Amniotic epithelial cell (primary cell): ENCODE measurements around the gene CISD1.
A peak's percentile ranks its signal among the peaks of the same experiment; 100 is the strongest.

Experiments
- DNase-seq: peaks from one replicate; pipeline ENCODE4 v3.0.0-alpha.2; 2010; ENCODE audit warnings: low read depth

The CISD1 gene

DNA sequence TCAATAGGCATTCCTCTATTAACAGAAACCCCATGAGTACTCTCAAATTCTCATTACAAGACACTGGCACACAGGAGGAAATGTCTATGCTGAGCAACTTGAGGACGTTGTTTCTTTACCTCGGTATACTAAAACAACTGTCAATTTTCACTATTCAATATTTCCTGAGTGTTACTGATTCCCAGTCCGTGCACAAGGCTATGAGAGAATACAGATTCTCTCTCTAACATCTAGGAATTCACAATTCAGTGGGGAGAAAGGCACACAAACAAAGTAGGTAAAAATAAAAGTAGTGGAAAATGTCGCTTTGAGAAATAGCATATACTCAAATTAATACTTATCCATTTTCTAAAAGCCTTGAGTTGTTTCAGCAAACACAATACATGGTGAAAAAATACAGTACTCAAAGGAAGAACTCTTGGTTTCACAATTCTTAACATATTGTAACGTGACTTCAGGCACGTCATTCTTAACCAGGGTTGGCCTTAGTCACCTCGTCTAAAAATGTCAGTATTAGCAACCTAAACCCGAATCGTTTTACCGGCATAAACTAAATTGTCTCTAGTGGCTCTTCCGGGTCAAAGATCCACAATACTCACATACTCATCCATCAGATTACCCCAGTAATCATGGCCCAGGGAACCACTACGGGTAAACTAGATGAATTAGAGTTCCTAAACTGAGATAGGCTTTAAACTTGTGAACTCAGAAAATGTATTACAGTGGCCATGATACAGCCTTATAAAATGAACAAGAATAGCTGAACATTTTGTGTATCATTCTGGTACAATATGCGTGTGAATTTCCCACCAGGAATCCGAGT lies 2.7 kb upstream of the CISD1 start:
- DNase-seq, result peak; percentile 68

DNA sequence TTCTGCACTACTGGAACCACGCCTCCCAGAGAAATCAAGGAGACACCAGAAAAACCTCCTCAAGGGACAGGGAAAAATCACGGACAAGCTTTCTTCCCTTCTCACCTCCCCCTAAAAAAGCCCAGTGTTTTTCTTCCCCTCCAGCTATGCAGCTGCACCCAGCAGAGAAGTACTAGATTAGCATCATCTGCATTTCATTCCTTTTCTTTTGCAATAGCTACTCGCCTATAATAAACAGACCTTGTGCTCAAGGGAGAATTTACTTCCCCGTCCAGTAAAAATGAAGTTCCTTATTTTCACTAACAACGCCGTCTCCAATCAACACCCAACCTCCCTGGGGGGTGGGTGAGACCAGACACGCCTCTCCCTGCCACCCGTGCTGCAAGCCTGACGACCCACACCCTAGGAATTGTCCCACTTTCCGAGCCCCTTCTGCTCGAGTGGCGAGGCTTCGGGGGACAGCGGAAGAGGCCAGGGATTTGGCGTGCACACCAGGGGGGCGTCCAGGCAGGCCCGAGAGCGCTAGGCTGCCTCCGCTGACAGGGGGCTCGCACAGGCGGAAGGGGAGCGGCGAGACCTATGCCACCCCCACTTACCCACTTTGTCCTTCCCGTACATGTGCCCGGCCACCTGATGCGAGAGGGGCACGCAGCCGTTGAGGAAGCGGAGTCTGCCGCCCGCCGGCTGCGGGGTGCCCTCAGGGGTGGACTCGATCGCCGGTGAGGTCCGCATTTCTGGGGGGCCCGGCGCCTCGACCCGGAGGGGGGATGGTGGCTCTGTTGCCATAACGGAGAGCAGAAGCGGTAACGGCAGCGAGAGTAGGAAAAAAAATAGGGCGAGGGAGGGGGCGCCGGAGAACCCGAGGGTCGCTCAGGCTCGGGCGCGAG lies 1.9 kb upstream of the CISD1 start:
- peak; percentile 80 for DNase-seq

DNA sequence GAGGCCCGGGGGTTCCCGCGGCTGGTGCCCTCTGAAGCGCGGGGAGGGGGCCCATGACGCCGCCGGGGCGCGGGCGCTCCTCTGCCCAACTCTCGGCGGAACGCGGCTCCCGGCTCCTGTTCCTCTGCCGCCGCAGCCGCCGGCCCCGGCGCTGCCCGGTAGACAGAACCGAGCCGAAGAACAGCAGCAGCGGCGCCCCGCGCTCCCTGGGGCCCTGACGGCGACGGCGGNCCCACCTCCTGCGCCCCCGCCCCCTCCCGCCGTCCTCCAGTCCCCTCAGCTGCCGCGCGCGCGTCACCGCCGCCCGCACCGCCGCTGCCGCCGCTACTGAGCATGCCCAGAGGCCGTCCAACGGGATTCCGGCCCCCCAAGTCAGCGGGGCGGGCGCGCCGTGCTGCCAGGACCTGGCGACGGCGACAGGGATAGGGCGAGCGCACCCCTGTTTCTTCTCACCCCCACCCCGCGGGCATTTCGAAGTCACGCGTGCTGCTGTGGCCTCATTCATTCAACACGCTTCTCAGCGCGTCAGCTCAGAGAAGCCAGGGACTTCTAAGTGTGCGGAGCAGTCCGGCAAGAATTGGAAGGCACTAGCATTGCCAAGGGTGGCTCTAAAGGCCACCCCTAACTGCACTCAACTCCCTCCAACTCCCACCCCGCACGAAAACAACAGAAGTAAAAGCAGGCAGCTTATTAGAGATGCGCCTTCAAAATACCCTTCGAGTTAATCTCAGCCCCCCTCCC lies 1.1 kb upstream of the CISD1 start, which contains the start of gene IPMK:
Gene IPMK, minus strand, starts transcription at position 182 of the 741 bp plus-strand sequence. CDS start 283 bp downstream, outside the sequence.
- DNase-seq, result peak; percentile 70

DNA sequence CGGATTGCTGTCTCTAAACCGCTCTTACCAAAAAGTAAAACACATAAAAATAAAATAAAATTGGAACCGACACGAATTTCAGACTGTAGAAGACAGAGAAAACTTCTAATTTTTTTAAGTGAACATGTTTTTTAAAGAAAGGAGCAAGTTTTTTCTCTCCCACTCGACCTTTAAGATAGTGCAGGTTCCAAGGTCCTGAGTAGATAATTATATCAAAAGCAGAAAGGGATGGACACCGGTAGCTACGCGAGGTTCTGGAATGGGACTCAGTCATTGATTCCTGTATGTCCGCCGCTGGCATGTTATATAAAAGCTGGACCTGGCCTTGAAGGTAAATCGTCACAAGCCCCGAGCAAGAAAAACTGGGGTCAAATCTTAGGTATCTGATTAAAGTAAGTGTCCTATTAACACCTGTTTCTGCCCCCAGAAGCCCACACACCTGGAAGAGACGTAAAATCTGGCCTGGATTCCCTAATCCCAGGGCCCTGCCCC lies 462 bp upstream of the CISD1 start:
- no peak for DNase-seq

DNA sequence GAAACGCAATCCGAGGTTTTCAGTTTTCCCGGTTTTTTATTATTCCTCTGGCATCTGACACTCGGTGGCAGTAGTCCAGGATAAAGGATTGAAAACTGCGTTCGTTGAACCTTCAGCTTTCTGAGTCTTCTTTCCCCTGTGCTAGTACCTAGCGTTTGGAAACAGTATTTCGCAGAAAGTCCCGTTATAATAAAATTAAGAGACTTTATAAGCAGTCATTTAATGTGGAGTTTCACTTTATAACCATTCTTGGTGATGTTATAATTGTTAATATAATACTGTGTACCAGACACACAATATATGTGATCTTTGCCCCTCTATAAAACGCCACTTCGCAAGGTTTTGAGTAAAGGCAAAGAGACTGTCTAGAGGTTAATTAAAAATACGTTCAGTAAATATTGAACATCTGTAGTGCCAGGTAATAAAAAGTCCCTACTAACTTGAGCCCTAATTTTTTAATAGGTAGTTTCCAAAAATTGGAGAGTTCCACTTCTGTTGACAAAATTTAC lies 874 bp downstream of the CISD1 start:
- DNase-seq, result no peak

DNA sequence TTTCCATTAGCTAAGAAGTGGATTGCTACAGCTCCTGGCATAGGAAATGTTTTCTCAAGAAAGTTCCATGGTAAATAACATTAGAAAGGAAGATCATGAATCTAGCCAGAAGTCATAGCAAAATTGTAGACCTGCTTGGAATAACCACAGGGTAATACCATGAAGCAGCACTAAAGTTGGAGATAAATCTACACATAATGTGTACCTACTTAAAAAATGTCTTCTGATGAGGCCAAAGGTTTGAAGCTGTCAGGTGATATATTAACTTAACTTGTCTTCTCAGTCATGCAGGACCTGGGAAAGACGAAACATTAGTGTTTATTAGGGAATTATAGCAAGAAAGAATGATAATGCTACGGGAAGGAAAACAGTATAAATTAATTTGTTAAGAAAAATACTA lies 6.3 kb downstream of the CISD1 start:
- no peak for DNase-seq

DNA sequence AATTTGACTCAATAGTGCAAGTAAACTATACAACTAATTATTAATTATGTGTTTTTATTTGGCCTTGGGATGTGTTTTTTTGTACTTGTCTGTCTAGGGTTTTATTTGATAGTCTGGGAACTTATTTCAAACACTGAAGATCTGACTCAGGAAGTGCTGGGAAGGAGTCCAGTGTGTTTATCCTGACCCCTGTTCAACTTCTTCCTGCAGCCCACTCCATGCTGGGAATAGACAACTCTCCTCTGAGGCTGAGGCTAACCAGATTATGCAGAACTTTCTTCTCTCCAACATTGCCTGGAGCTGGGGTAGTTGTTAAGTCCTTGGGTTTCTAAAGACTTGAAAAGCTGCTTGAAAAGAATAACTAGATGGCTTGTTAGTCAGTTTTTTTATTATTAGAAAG lies 6.9 kb downstream of the CISD1 start:
- peak; percentile 42 for DNase-seq

DNA sequence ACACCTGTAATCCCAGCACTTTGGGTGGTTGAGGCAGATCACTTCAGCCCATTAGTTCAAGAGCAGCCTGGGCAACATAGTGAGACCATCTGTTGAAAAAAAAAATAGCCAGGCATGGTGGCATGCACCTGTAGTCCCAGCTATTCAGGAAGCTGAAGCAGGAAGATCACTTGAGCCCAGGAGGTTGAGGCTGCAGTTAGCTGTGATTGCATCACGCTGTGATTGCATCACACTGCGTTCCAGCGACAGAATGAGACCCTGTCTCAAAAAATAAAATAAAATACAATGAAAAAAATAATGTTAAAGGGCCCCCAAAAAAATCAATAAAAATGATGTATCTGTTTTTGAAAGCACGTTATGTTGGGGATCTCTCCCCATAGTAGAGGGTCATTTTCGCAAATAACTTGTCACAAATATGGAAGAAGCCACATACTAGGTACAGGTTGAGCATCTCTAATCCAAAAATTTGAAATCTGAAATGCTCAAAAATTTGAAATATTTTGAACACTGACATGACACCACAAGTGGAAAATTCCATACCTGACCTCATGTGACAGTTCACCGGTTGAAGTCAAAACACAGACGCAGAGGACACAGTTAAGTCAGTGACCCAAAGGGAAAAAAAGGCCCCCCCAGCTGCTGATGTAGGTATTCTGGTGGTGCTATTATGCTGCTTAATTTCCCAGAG lies 9.5 kb downstream of the CISD1 start:
- DNase-seq, result no peak

DNA sequence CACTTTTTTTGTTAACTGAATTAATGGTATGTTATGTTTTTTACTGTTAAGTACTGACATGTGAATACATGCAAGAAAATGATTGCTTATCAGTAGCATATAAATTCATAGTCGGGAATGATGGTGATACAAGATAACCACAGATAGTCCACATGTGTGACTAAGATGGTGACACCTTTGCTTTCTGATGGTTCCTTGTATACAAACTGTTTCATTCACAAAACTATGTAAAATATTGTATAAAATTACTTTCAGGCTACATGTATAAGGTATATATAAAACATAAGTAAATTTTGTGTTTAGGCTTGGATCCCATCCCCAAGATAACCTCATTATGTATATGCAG lies 10.0 kb downstream of the CISD1 start:
- DNase-seq, result no peak

DNA sequence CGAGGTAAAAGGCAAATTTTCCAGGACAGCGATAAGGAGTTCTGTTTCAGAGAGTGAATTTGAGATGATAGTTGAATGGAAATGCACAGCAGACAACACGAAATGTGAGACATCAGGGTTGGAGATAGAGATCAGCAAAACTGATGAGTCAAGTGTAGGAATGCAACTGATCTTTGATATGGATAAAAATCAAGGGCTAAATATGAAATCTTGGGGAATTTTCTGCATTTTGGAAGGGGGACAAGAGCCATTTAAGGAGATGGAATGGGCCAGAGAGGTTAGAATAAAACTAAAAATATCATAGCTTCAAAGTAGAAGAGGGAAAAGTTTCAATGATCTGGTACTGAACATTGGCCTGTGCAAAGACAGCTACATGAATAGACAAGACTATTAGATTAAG lies 11.5 kb downstream of the CISD1 start:
- no peak for DNase-seq

DNA sequence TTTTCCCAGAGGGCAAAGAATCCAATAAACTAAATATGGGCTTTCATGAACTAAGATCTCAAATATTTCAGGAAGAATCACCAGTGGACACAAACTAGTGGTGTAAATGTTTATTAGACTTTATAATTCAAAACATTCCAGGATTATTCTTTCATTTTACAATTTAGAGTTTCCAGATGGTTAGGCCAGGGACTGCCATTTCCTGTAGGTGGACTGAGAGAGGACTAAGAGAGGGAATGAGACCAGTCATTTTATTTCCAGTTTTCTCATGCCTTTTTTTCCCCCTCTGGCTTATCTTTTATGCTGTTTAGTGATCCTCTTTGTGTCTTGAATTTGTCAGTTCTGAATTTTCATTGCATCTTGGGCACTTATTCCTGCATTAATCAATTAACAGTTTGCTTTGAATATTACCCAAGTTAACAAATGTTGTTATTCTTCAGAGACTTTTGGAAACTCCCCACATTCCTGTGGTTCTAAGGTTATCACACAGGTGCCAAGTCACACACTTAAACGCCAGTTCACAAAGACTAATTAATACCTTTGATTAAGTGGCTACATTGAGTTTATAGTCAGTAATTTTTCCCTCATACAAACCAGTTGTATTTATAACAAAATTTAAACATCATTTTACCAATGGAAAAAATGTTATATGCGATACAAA lies 12.3 kb downstream of the CISD1 start:
- no peak for DNase-seq

DNA sequence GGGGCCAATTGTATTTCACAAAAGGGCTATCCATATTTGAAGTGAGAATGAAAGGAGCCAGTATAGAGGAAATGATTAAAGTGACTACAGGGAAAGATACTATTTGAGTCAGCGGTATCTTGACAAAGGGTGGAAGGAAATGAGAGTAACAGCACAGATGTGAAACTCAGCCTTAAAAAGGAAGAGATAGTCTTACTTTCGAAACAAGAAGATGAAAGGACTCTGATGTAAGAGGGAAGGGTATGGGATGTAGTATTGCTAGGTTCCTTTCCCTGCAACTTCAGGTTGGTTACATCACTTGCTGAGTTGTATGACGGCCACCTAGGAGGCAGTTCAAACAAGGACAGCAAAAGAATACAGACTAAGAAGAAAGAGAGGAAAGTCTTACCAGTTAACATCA lies 13.7 kb downstream of the CISD1 start:
- DNase-seq, result no peak

DNA sequence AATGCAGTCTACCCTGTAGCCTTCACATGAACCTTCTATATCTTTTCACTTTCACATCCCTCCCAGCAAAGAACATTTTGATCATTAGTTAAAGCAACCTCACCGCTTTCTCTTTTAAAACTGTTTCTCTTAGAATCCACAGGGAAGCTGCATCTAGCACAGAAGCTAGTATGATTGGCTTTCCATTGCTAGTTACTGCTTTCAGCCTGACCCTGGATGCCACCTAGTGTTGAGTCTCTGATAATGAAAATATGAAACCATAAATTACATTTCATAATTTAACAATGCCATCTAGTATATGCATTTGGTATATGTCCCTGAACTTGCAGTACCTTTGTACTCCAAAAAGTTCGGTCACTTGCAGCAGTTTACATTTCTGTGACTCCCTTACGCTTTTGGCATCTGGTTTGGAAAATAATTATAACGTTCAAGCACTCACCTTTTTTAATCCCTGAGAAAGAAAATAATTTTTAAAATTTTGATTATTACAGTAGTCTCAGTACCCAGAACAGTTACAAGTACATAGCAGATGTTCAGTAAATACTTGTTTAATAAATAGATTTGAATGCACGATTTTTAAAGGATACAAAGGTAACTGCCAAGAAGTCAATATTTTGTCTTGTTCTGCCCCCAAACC lies 22.7 kb downstream of the CISD1 start:
- peak; percentile 65 for DNase-seq

DNA sequence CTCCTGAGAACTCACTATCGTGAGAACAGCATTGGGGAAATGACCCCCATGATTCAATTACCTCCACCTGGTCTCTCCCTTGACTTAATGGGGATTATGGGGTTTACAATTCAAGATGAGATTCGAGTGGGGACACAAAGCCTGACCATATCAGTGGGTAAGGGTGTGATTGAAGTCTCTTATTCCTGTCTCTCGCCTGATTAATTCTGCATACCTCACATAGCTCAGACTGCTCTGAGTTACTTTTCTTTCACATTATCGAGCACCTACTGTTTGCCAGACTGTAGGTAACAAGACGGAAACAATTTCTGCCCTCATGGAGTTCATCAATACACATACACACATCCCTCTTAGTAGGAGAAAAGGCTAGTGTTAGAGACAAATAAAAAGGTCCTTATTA lies 25.0 kb downstream of the CISD1 start:
- DNase-seq, result no peak

DNA sequence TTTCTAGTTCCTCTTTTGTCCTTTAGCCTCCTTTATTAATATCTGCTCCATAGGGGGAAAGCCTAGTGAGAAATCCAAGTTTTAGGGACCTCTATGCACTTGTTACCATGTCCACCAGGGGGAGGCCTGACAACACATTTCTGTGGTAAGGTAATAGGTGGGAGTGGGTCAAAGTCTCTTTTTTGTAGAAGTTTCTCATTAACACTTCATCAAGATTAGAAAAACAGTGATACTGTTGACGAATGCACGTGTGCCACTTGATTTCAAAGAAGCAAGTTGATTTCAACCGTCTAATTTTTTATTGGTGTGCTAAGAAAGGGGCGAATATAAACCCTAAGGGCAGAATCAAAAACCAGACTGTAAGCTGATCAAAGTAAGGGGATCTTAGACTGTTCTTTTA lies 30.6 kb downstream of the CISD1 start:
- peak; percentile 50 for DNase-seq

DNA sequence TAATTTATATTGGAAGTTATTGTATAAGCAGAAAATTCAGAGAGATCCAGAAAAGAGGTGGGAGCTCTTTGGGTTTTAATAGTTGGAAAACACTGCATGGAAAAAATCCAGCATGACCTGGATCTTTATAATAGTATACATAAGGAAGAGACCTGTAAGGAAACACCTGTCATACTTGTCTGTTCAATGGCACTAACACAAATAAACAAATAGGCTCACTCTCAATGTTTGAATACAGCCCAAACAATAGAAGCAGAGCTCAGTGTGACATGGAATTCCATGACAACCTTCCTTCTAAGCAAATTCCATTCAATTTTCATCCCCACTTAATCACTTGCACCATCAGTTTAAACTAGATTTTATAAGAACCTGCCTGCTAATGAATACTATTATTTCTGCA lies 31.7 kb downstream of the CISD1 start:
- no peak for DNase-seq

DNA sequence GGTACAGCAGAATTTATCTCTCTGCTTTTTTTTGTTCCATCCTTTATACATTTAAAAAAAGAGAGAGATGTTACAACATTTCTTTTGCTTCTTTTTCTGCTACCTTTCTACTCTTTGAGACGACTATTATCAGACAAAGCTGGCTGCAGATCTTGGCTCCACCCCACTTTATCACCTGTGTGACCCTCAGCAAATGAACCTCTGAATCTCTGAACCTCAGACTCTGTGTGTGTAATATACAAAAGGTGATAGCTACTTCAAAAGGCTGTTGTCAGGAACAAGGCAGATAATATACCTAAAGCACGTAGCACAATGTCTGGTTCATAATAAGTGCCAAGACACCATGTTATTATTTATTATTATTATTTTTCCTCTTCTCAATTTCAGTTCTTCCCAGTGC lies 33.3 kb downstream of the CISD1 start:
- no peak for DNase-seq

DNA sequence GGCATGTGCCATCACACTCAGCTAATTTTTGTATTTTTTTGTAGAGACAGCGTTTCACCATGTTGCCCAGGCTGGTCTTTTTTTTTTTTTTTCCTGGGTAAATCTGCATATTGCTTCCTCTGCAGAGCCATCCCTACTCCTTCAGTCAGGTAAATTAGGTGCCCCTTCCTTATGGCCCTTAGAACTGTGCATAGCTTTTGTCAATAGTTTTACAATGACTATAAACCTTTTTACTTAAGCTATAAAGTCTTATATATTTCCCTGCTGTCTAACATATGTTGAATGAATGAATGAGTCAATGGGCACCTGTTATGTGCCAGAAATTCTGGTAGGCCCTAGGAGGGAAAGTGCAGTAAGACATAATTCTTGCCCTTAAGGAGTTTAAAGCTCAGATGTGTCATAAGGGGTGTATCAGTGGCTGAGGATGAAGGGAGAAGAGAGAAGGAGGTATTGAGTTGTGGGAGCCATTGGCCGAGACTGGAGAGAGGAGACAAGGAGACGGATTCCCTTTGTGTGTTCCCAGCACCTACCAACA lies 35.2 kb downstream of the CISD1 start:
- DNase-seq, result no peak

DNA sequence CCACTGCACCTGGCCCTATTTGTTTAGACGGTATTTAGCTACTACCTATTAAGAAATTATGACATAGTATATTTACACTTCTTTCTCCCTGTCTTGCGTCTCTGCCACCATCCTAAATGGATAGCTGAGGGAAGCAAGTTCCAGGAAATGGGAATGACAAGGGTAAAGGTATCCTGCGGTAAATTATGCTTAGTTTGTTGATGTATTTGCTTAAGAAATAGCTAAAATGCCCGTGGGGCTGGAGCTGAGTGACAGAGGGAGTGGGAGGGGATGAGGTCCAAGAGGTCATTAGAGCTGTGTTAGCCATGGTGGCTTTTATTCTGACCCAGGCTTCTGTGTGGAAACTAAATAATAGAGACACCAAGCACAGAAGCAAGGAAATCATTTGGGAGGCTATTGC lies 36.9 kb downstream of the CISD1 start:
- DNase-seq, result no peak

DNA sequence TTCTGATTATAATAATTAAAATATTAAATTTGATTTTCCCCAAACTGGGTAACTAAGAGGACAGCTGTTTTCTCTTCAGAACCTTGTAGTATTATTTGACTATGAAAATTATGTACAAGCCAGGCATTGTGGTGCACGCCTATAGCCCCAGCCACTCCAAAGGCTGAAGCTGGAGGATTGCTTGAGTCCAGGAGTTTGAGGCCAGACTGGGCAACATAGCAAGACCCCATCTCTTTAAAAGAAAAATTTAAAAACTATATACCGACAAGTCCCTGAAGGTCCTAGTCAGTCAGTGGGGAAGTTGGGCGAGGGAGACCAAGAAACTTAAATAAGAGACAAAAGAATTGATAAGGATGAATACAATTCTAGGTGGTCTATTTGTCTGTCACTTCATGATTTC lies 38.7 kb downstream of the CISD1 start:
- no peak for DNase-seq
